A673 (cell line): Measurements from ENCODE around the gene GRB7. TPM values are rescaled to one million over a fixed set of nuclear protein-coding genes. Genes with fewer than 3 reads are reported as not detected.

ENCODE experiments used
- Bru-seq: library from RNA; stranded (reverse); fragments of 400-500 nt; gene quantifications from one replicate; lab custom pipeline; 2021; lab: Mats Ljungman, UMichigan
- BruChase-seq, 2 experiments: library from RNA; stranded (reverse); fragments of 400-500 nt; gene quantifications; one replicate each; lab custom pipeline; 2021; lab: Mats Ljungman, UMichigan
- BruUV-seq: library from RNA; stranded (reverse); fragments of 400-500 nt; replicated peaks from 2 replicates; lab custom pipeline; 2021; lab: Mats Ljungman, UMichigan
- CTCF ChIA-PET: fragments of 300-600 bp; sonication (Branson Sonifier 250); formaldehyde crosslinking; loops from one replicate; lab custom pipeline; 2022; ENCODE audit warnings: antibody characterized with exemption; lab: Charles Lee
- POLR2A ChIA-PET: fragments of 300-600 bp; sonication (Branson Sonifier 250); formaldehyde crosslinking; loops from one replicate; lab custom pipeline; 2022; ENCODE audit warnings: antibody characterized with exemption; ENCODE audit not compliant: low non-redundant PET; lab: Charles Lee
- DNase-seq: peaks from one replicate; pipeline ENCODE4 v3.0.0-alpha.2; 2015; ENCODE audit warnings: low spot score
- H3K27ac ChIP-seq: fragments of 200-600 bp; sonication (generic); 2 replicates; pipeline ENCODE4 v1.5.1; 2016; ENCODE audit warnings: mixed run types, low read depth, mild to moderate bottlenecking, mixed read lengths, antibody characterized with exemption, low read length; ENCODE audit not compliant: poor library complexity, severe bottlenecking
- H3K27me3 ChIP-seq: fragments of 200-600 bp; sonication (generic); replicated peaks from 2 replicates; pipeline ENCODE4 v1.6.1; 2017; ENCODE audit warnings: mixed run types, low read depth, mild to moderate bottlenecking, mixed read lengths, antibody characterized with exemption, low read length; ENCODE audit not compliant: insufficient read depth, poor library complexity
- H3K36me3 ChIP-seq: fragments of 200-600 bp; sonication (generic); 2 replicates; pipeline ENCODE4 v1.6.1; 2016; ENCODE audit warnings: mixed run types, mild to moderate bottlenecking, mixed read lengths, antibody characterized with exemption, low read length; ENCODE audit not compliant: insufficient read depth, poor library complexity, severe bottlenecking
- H3K4me1 ChIP-seq: fragments of 200-600 bp; sonication (generic); 2 replicates; pipeline ENCODE4 v1.6.1; 2017; ENCODE audit warnings: mixed run types, mild to moderate bottlenecking, mixed read lengths, antibody characterized with exemption, low read length; ENCODE audit not compliant: insufficient read depth, poor library complexity, severe bottlenecking
- H3K4me3 ChIP-seq: fragments of 200-600 bp; sonication (generic); 2 replicates; pipeline ENCODE4 v1.5.1; 2016; ENCODE audit warnings: low read depth, mixed run types, mild to moderate bottlenecking, mixed read lengths, low read length; ENCODE audit not compliant: poor library complexity, severe bottlenecking
- H3K9me3 ChIP-seq: fragments of 200-600 bp; sonication (generic); 2 replicates; pipeline ENCODE4 v1.6.1; 2016; ENCODE audit warnings: mixed run types, low read depth, mild to moderate bottlenecking, mixed read lengths, antibody characterized with exemption, low read length; ENCODE audit not compliant: poor library complexity, severe bottlenecking
- EZH2 ChIP-seq: fragments of 200-600 bp; sonication (generic); IDR thresholded peaks from 2 replicates; pipeline ENCODE4 v1.6.1; 2017; ENCODE audit warnings: borderline replicate concordance, low read depth, mild to moderate bottlenecking, mixed read lengths, antibody characterized with exemption, low read length; ENCODE audit not compliant: poor library complexity, severe bottlenecking
- intact Hi-C: fragments of 100-400 bp; cut with micrococcal nuclease; formaldehyde crosslinking; loops from one replicate; pipeline ENCODE4 v1.10.0; 2022; ENCODE audit not compliant: unreplicated experiment
- long read RNA-seq: library from polyadenylated mRNA; stranded (forward); transcript quantifications from one replicate; pipeline ENCODE4 v2.0.0, GENCODE V29; 2022
- total RNA-seq: library from RNA; stranded (reverse); gene quantifications from 2 replicates; pipeline ENCODE4 v1.2.3, GENCODE V29; 2021
- TF ChIP-seq, protein P1 (sequence below): fragments of 300-800, 200-600 bp; sonication (generic); conservative IDR thresholded peaks from 2 replicates; pipeline ENCODE4 v1.5.1; 2017; ENCODE audit warnings: low read depth, mild to moderate bottlenecking, antibody characterized with exemption, low read length, moderate library complexity, mixed read lengths

Gene GRB7
- total RNA-seq (0.62 and 0.63 TPM in 2 replicates), Bru-seq, nascent RNA (percentile 13 among the genes with signal in this experiment), BruChase-seq, experiment 1, labeled RNA remaining after a 2-hour chase (percentile 12 among the genes with signal in this experiment), BruChase-seq, experiment 2, labeled RNA remaining after a 6-hour chase (percentile 26 among the genes with signal in this experiment)
- long read RNA-seq, partial matches to known transcripts, result 0 of 1 reads
- long read RNA-seq, other reads (novel, unspliced or antisense), result 1 of 1 reads

DNA sequence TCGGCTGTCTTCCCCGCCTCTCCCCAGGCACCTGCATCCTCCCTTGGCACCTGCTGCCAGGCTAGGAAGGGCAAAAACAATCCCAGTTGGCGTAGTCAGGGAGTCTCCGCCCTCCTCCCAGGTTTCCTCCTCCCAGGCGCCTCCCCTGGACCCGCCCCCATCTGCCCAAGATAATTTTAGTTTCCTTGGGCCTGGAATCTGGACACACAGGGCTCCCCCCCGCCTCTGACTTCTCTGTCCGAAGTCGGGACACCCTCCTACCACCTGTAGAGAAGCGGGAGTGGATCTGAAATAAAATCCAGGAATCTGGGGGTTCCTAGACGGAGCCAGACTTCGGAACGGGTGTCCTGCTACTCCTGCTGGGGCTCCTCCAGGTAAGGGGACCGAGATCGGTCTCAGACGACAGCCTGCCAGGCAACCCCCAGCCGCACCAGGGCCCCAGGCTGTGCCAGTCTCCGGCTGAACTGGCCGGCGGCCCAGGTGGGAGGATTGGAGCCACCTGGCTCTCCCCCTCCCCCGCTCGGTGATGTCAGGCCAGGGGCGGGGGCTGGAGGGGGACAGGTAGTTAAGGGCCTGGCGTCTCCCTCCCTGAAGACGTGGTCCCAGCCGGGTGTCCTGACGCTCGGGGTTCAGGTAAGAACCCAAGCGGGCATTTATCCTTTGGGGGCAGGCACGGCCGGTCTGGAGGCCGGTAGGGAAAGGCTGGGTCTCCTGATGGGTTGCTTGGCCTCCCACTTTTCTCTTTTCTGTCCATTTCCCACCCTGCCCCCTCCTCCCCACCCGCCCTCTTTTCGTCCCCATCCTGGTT lies at the start of gene GRB7:
Gene GRB7 (plus strand): TSS at position 179 of the 808 bp plus-strand sequence. CDS start 4,364 bp downstream, outside the sequence.
- no peaks in the 10 kb centered on the region for H3K27me3 ChIP-seq
- H3K9me3 ChIP-seq, result no peaks in the 10 kb centered on the region
- H3K27ac ChIP-seq, result no peak within 1 kb of the TSS
- TF ChIP-seq EZH2, result no peak
- TF ChIP-seq, protein P1, sequence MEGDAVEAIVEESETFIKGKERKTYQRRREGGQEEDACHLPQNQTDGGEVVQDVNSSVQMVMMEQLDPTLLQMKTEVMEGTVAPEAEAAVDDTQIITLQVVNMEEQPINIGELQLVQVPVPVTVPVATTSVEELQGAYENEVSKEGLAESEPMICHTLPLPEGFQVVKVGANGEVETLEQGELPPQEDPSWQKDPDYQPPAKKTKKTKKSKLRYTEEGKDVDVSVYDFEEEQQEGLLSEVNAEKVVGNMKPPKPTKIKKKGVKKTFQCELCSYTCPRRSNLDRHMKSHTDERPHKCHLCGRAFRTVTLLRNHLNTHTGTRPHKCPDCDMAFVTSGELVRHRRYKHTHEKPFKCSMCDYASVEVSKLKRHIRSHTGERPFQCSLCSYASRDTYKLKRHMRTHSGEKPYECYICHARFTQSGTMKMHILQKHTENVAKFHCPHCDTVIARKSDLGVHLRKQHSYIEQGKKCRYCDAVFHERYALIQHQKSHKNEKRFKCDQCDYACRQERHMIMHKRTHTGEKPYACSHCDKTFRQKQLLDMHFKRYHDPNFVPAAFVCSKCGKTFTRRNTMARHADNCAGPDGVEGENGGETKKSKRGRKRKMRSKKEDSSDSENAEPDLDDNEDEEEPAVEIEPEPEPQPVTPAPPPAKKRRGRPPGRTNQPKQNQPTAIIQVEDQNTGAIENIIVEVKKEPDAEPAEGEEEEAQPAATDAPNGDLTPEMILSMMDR, result no peak
- ChIA-PET CTCF (no interaction called here), POLR2A (no interaction called here)
- H3K4me3 ChIP-seq, result peak within 1 kb of the TSS; percentile 37
- H3K4me1 ChIP-seq, result no peaks in the 10 kb centered on the region
- intact Hi-C loops, result no loop called here
- DNase-seq, result no peak
- BruUV-seq, result no TSS peak
- H3K36me3 ChIP-seq, result no peaks in the 10 kb centered on the region

DNA sequence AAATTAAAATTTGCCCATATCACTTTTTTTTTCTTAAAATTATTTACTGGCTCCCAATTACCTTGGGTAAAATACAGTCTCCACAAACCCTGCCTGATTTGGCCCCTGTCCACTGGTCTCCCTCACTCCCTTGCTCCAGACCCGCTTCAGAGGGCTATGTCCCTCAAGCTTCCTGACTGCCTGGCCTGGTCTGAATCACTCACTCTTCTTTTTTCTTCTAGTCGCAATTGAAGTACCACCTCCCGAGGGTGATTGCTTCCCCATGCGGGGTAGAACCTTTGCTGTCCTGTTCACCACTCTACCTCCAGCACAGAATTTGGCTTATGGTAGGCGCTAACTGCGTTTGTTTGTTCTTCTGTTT lies 49.3 kb upstream of the GRB7 start:
- Histone ChIP-seq H3K4me1 (no peaks in the 10 kb centered on the region), H3K27ac (peak overlapping the region; percentile 96), H3K4me3 (peak overlapping the region; percentile 62), H3K36me3 (no peaks in the 10 kb centered on the region), H3K9me3 (no peaks in the 10 kb centered on the region), H3K27me3 (no peaks in the 10 kb centered on the region)
- BruUV-seq, result no TSS peak
- CTCF ChIA-PET, result no interaction called here
- no peak for DNase-seq
- TF ChIP-seq EZH2, result no peak
- TF ChIP-seq, protein P1, result no peak
- POLR2A ChIA-PET, result interaction anchor here (1.0 kb wide), 1 partner anchor 11 kb away, joined by 3 read pairs; the partner anchor contains the start of gene ERBB2
- intact Hi-C loops, result no loop called here

DNA sequence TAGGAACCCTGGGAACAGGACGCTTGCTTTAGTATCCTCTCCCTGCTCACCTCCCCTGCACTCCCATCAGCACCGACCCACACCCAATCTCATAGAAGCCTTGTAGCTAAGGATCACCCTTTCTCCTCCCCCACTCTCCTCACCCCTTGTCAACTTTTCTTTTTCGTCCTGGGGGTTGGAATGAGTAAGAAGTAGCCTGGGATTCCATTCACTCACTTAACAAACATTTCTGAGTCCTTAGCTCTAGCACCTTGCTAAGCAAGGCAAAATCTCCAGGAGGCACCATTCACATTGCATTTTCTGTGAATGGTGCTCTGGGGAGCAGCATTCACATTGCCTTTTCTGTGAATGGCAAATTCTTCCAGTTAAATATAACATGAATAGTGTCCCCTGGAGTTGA lies 48.8 kb upstream of the GRB7 start:
- peak overlapping the region; percentile 62 for H3K4me3 ChIP-seq
- H3K36me3 ChIP-seq, result no peaks in the 10 kb centered on the region
- no peak for DNase-seq
- POLR2A ChIA-PET, result no interaction called here
- TF ChIP-seq, protein P1, result no peak
- TF ChIP-seq EZH2, result no peak
- CTCF ChIA-PET, result no interaction called here
- no peaks in the 10 kb centered on the region for H3K4me1 ChIP-seq
- intact Hi-C loops, result no loop called here
- H3K27me3 ChIP-seq, result no peaks in the 10 kb centered on the region
- no peaks in the 10 kb centered on the region for H3K9me3 ChIP-seq
- H3K27ac ChIP-seq, result peak overlapping the region; percentile 96
- BruUV-seq, result no TSS peak
